HG03135 (cell line): ENCODE measurements around the gene GID4.

ENCODE experiments used
- ATAC-seq: cut with Tn5 transposase; IDR thresholded peaks from one replicate; pipeline ENCODE4 v1.9.1; 2021; ENCODE audit warnings: mild to moderate bottlenecking, moderate library complexity; ENCODE audit not compliant: unreplicated experiment

The GID4 gene

DNA sequence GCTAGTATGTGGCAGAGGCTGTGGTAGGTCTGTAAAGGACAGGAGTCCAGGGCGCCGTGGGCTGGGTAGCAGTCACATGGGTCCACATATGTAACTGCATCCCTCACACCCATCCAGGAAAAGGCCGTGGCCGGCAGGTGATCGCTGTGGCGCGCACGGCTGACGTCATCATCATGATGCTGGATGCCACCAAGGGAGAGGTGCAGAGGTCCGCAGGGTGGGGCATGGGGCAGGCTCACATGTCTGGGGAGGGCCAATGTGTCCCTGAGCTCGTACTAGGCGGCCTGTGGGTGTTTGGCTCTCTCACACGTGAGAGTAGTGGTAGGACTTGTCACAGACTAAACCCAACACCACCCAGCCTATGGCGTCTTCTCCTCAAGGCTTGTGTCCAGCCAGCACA is 60.3 kb downstream of the GID4 start:
- ATAC-seq, result no peak

DNA sequence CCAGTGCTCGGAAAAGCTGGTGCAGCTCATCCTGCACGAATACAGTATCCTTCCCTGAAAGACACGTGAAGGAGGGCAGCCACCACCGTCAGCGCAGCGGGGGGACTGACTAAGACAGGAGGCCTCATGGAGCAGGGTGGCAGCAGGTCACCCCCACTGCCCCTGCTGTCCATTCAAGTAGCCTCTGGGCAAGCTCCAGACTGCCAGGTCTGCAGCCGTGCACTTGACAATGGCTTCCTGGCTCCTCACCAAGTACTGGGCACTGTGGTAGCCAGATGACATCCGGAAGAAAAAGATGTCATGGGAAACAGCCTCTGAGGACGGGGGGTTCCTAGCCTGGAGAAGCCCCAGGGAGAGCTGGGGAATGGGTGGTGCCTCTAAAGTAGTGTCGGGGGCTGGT is 61.4 kb downstream of the GID4 start:
- ATAC-seq, result no peak

DNA sequence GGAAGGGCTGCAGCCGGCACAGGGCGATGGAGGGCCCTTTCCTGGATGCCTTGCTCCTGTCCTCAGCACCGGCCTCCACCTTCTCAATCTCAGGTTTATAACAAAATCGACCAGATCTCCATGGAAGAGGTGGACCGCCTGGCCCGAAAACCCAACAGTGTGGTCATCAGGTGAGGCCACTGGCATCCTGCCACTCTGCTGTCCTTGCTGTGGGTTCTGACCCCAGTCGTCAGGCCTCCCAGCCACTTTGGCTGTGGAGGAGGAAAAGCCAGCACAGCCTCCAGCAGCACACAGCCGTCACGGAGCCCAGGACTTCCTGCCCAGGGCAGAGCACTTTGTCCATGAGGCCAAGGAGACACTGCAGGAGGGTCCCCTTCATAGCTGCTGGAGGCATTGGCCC is 62.6 kb downstream of the GID4 start:
- ATAC-seq, result no peak

DNA sequence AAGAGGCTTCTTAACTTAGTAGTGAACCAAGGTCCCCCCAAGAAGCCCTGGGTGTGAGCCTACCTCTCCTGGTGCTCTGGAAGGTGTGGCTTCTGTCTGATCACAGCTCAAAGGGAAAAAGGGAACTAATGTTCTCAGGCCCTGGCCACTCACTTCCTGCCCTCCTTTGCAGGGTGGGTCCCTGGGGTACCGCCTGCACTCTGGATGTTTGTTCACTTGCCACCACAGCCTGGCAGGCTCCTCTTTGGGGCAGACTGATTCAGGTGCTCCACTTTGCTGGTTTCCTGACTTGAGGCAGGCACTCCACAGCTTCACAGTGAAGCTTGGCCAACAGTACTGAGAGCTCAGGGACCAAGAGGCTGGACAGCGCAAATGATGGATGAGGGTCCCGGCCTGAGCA is 63.4 kb downstream of the GID4 start:
- ATAC-seq, result no peak

DNA sequence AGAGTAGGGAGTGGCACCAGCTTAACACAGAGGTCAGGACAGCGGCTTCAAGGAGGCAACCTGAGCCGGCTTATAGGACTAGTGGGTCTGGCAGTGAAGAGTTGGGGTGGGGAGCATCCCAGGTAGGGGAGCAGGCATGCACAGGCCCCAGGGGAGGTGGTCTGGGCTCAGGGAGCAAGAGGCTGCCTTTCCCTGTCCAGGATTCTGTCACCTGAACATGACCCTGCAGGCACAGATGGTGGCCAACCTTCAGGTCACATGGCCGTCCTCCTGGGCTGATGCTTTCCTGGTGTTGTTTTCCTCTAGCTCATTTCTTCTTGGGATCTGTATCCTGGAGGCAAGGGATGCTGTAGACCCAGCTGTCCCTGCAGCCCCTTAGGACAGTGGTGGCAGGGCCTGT is 65.8 kb downstream of the GID4 start:
- ATAC-seq, result no peak

DNA sequence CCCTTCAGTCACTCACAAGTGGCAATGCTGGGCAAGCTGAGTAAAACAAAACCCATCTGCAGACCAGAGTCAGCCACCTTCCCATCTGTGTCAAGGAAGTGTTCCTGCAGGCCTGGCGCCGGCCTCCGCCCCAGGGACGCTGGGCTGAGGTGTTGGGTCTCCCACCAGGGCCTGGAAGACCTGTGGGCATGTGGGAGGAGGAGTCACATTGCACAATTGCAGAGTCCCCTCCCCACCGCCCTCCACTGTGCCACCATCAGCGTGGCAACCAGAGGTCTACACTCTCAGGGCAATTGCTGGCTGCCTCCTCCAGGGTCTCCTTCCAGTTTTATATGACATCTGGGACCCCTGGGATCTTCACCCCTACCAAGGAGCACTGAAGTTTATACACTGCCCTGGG is 66.4 kb downstream of the GID4 start:
- ATAC-seq, result no peak

DNA sequence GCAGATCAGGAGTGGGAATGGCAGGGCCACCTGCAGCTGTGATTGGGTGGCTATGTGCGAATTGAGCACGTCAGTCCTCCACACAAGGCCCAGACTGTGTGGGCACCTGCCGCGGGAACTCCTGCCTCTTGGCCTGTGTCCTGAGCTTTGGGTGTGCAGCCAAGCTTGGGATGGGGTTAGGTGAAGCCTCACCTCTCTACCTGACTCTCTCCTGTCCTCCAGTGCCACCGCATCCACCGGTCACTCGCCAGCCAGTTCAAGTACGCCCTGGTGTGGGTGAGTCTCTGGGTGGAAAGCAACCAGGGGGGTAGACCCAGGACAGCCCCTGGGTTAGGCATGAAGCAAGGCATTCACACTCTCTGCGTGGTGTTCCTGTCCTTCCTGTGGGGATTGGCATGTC is 67.0 kb downstream of the GID4 start:
- ATAC-seq, result no peak

DNA sequence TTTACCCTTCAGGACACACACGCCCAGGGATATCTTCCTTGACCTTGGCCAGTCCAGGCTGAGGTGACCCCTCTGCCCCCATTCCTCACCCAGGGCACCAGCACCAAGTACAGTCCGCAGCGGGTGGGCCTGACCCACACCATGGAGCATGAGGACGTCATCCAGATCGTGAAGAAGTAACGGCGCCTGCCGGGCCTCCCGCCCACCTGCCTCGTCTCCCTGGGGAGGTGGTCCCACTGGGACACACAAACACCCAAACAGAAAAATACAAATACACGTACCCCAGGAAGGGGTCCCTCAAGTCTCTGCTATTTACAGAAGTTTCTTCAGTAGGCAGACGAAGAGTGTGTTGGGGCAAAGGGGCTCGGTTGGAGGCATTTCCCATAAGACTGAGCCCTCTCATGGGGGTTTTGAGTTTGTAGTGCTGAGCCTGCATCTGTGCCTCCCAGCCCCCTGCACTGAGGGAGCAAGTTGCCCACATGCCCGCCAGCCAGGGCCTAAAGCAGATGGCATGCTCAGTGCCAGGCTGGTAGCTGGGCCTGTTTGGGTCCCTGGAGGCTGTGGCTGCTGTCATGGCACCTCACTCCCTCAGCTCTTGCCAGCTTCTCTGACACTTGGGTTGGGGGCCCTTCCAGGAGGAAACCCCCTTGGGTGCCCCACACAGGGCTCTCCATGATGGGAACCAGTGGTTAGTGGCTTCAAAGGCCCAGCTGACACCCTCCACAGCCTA is 68.0 kb downstream of the GID4 start:
- ATAC-seq, result no peak

DNA sequence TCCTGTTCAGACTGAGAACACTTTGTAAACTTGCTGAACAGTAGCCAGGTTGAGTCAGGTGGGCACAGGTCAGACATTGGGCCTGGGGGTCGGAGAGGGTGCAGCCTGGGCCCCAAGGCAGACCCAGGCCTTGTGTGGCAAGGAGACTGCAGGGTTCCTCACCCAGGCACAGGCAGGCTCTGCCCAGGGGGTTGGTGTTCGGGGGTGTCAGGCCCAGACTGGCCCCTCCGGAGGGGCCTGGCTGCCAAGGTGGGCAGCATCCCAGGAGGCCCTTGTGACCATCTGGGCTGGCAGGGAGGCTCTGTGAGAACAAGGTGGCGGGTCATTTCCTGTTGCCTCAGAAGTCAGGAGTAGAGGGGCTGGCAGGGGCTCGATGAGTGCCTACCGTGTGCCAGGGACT is 68.8 kb downstream of the GID4 start:
- no peak for ATAC-seq

DNA sequence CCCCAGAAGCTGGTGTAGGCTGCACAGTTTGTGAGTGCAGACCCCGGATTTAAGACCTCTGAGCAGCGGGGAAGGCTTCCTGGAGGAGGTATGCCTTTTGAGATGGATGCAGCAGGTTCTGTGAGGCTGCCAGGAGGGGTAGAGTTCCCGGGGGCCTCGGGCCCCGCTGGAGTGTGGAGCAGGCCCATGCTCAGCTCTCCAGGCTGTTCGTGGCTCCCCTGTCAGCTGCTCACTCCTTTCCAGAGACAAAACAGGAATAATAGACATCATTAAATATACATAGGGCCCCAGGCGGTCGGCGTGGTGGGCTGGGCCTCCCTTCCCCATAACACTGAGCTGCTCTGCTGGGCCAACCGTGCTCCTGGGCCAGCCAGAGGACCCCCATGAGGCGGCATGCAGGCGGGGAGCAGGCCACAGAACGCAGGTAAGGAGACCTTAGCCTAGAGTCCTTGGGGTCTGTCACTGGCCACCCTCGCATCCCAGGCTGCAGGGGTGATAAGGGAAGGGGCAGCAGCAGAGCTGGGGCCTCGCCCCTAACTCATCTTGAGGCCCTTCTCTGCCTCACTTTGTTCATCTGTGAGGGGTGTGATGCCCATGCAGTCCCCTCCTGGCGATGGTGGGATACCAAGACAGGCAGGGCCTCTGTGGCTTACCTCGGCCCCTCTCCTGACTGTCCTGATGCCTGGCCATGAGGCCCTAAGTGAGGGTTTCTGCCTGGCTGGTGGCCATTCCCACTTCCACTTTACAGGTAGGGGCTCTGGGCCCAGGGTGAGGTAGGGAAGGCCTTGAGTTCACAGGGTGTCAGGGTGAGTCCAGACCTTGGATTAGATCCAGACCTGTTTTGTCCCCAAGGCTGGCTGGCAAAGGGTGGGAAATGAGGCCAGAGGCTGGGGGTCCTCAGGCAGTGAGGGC is 69.4 kb downstream of the GID4 start, which contains the start of gene MYO15A:
Gene MYO15A (plus strand): TSS at position 356 of the 912 bp plus-strand sequence. CDS start 10,045 bp downstream, outside the sequence.
- no peak for ATAC-seq

DNA sequence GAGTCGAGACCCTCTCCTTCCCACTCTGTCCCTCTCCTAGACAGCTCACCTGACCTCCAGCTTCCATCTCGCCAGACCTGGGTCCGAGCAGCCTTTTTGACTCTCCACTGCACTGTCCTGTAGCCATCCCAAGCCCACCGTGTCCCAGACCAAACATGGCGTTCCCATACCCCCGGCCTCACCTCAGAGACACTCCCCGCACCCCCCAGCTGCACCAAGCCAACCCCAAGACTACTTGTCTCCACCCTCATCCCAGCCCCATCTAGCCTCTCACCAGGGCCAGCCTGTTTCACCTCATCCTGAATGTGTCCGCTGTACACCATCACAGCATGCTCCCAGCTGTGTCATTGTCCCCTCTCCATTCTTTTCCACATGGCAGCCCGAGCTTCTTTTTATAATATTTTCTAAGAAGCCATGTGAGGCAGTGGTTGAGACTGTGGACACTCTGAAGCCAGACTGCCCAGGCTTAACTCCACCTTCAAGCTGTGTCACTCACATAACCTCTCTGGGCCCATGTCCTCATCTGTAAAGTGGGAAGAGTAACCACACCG is 70.8 kb downstream of the GID4 start:
- no peak for ATAC-seq

DNA sequence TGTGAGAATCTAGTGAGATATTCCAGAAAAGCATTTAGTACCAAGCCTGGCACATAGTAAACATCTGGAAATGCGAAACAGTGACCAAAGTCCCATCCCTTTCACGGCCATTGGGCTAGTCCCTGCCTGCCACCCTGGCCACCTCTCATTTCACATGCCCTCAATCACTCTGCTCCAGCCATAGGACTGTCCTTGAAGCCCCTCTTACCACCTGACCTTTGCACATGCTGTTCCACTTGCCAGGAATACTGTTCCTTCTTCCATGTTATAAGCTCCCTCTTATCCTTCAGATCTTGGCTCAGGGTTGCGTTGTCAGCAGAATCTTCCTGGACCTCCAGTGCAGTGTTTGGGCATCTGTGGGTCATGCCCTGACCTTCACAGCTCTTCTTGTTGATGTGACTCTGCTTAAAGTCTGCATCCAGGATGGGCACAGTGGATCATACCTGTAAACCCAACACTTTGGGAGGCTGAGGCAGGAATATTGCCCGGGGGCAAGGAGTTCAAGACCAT is 71.5 kb downstream of the GID4 start:
- ATAC-seq, result no peak

DNA sequence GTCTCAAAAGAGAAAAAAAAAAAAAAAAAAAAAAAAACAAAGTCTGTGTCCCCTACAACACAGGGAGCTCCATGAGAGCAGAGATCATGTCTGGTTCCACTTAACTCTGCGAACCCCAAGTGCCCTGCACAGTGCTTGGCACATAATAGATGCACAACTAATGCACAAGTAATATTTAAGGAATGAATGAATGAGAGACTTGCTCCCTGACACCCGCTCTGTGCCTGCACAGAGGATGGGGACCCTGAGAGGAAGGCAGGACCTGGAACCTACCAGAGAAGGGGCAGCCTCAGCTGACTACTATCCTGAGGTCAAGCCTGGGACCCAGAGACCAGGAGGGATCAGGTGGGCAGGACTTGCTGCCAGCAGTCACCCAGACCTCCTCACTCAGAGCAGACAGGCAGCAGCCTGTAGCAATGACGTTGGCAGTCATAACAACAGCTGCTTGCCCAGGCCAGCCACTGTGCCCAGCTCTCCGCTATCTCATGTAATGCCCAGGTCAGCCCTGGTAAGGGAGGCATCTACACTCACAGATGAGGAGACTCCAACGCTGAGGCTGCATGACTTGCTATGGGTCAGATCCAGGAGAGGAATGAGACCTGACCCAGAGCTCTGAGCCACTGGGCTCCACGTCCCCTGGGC is 72.2 kb downstream of the GID4 start:
- ATAC-seq, result no peak

DNA sequence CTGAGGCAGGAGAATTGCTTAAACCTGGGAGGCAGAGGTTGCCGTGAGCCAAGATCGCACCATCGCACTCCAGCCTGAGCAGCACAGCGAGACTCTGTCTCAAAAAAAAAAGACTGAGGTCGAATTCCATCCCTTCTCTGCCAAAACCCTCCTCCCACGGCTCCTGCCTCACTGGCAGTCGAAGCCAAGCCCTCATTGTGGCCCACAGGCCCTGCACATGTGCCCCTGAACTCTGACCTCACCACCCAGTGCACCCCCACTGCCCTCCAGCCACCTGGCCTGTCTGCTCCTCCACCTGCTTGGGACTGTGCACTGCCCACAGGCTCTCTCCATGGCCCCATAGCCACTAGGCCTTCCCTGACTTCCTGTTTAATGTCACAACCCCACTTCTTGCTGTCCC is 76.3 kb downstream of the GID4 start:
- no peak for ATAC-seq

DNA sequence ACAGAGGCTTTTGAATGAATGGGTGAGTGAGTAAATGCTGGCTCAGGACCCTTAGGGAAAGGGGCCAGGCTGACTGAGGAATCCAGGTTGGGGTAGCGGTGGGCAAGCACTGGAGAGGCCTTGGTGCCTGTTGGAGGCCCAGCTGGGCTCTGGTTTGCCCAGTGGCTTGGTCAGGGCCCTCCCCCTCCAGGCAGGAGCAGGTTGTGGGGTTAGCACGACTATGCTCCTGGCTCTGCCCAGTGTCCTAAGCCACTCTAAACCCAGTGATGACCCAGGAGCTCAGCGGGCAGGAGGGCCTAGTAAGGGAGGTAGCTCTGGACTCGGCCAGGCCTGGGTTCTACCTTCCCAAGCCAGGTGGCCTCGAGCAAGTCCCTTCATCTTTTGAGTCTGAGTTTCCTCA is 76.9 kb downstream of the GID4 start:
- ATAC-seq, result no peak

DNA sequence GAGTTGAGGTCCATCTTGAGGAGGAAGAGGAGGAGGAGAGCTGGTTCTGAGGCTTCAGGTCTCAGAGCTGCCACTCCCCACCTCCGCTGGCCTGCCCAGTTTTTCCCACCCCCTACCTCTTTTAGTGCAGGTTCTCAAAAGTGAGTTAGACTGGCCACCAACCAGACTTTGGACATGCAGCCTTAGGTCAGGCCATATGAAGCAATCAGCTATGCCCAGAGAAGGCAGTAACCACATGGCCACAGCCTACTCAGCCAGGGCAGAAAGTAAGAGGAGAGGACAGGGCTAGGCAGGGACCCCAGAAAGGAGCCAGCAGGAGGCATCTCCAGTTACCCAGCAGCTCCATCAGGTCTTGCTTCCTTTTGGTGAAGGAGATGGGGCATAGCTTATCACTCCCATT is 78.3 kb downstream of the GID4 start:
- no peak for ATAC-seq
